Measurements from ENCODE around the gene MRM1. TPM values are rescaled to one million over a fixed set of nuclear protein-coding genes. Genes with fewer than 3 reads are reported as not detected.
"Not testable (repeated sequence)": the region's sequence is repeated elsewhere in the genome, so short reads cannot be mapped to it uniquely, and the experiment has no call there.

MRM1 gene
- total RNA-seq, 3 donors from 2014 or later, result 4.8 to 7.5 (median 7.2) TPM

- Histone ChIP-seq H3K27ac (peak overlapping the region; percentile 72 to 86), H3K4me3 (peak overlapping the region; percentile 57 to 92 (median 88)), H3K27me3 (no peaks in the 10 kb centered on the region), H3K9me3 (no peaks in the 10 kb centered on the region), H3K4me1 (peaks cover 3 to 7% of the 10 kb centered on the region in 2 donors), H3K36me3 (no peaks in the 10 kb centered on the region)
- intact Hi-C loops (cut with DNase I; ENCODE audit: low total_unique reads), result loop anchor here (5.0 kb wide), 1 partner anchor 911 kb away; no protein-coding TSS in a partner anchor
- no peak for DNase-seq (ENCODE audit: low spot score in 2 of 2)
- no peak for TF ChIP-seq CTCF (IDR thresholded peaks at IDR 0.05)
- no peak for TF ChIP-seq POLR2A (IDR thresholded peaks at IDR 0.05)
- TF ChIP-seq POLR2AphosphoS5 (IDR thresholded peaks at IDR 0.05), result no peak
Observed at GRCh38 chr17:36600936-36601302, 464 bp upstream of the MRM1 start.

DNA sequence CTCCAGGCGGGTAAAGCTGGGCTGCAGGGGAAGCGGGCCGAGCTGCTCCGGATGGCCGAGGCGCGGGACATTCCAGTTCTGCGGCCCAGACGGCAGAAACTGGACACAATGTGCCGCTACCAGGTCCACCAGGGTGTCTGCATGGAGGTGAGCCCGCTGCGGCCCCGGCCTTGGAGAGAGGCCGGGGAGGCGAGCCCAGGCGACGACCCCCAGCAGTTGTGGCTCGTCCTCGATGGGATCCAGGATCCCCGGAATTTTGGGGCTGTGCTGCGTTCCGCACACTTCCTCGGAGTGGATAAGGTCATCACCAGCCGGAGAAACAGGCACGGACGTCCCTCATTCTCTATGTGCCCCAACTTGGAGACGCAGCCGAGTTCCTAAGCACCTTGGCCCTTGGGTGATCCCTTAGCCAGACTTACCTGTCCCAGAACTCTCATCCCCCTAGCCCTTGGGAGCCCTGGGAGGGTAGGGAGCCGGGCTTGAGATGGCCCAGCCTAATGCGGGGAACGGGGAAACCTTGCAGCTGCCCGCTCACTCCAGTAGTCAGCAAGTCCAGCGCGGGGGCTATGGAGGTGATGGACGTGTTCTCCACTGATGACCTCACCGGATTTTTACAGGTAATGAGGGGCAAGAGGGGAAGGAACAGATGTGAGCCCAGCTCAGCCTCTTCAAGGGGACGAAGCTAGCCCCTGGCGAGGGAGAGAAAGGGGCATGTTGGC, 806 bp downstream of the MRM1 start:
- no peak for TF ChIP-seq CTCF (IDR thresholded peaks at IDR 0.05)
- TF ChIP-seq POLR2A (IDR thresholded peaks at IDR 0.05), result no peak
- TF ChIP-seq POLR2AphosphoS5 (IDR thresholded peaks at IDR 0.05), result no peak
- Histone ChIP-seq H3K27ac (peak overlapping the region; percentile 72 to 86), H3K4me3 (peak overlapping the region; percentile 57 to 92 (median 88)), H3K4me1 (peaks cover 3 to 7% of the 10 kb centered on the region in 2 donors), H3K36me3 (no peaks in the 10 kb centered on the region), H3K27me3 (no peaks in the 10 kb centered on the region), H3K9me3 (no peaks in the 10 kb centered on the region)
- DNase-seq (ENCODE audit: low spot score in 2 of 2), result peak in 1 of 2 donors; percentile 51
- intact Hi-C loops (cut with DNase I; ENCODE audit: low total_unique reads), result loop anchor here (5.0 kb wide), 1 partner anchor 910 kb away; no protein-coding TSS in a partner anchor

DNA sequence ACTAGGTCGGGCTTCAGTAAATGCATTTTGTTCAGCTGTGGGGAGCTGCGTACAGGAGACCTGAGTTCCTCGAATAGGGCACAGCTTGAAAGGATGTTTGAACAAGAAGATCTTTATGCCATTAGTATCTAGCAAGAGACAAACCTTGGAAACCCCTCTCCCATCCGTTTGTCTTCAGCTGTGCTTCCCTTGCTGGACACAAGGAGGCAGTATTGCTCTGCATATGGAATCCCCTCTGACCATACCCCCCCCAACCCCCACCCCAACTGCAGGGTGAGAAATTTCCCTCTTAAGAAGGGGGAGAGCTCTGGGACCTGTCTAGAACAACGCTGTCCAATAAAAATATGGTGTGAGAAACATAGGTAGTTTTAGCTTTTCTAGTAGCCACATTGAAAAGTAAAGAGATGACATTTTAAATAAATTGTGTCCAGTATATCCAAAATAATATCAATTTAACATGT, 1.6 kb downstream of the MRM1 start:
- peak in 1 of 2 donors; percentile 49 for DNase-seq (ENCODE audit: low spot score in 2 of 2)
- H3K36me3 ChIP-seq, result no peaks in the 10 kb centered on the region
- H3K4me3 ChIP-seq, result peak overlapping the region; percentile 57 to 92 (median 88)
- H3K4me1 ChIP-seq, result peaks cover 3 to 7% of the 10 kb centered on the region in 2 donors
- intact Hi-C loops (cut with DNase I; ENCODE audit: low total_unique reads), result loop anchor here (5.0 kb wide), 1 partner anchor 909 kb away; no protein-coding TSS in a partner anchor
- no peaks in the 10 kb centered on the region for H3K9me3 ChIP-seq
- TF ChIP-seq POLR2A (IDR thresholded peaks at IDR 0.05) (no peak), POLR2AphosphoS5 (IDR thresholded peaks at IDR 0.05) (no peak), CTCF (IDR thresholded peaks at IDR 0.05) (peak in 2 of 3 donors; percentile 39 to 53)
- no peak overlapping the region for H3K27ac ChIP-seq
- H3K27me3 ChIP-seq, result no peaks in the 10 kb centered on the region

DNA sequence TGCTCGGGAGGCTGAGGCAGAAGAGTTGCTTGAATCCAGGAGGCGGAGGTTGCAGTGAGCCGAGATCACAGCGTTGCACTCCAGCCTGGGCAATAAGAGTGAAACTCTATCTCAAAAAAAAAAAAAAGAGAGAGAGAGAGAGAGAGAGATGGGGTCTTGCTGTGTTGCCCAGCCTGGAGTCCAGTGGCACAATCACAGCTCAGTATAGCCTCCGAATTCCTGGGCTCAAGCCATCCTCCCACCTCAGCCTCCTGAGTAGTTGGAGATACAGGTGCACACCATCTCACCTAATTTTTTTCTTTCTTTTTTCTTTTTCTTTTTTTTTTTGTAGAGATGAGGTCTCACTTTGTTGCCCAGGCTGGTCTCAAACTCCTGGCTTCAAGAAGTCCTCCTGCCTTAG, 3.6 kb downstream of the MRM1 start:
- intact Hi-C loops (cut with DNase I; ENCODE audit: low total_unique reads), result loop anchor here (5.0 kb wide), 1 partner anchor 1712 kb away; no protein-coding TSS in a partner anchor
- DNase-seq (ENCODE audit: low spot score in 2 of 2), result not testable (repeated sequence)

GRCh38 chr17:36608280-36608679, 6.9 kb downstream of the MRM1 start:
- no peaks in the 10 kb centered on the region for H3K4me1 ChIP-seq
- no peaks in the 10 kb centered on the region for H3K9me3 ChIP-seq
- no peak overlapping the region for H3K4me3 ChIP-seq
- no peaks in the 10 kb centered on the region for H3K36me3 ChIP-seq
- intact Hi-C loops (cut with DNase I; ENCODE audit: low total_unique reads), result loop anchor here (5.0 kb wide), 1 partner anchor 1709 kb away; no protein-coding TSS in a partner anchor
- H3K27ac ChIP-seq, result no peak overlapping the region
- TF ChIP-seq POLR2A (IDR thresholded peaks at IDR 0.05) (no peak), CTCF (IDR thresholded peaks at IDR 0.05) (no peak), POLR2AphosphoS5 (IDR thresholded peaks at IDR 0.05) (no peak)
- no peaks in the 10 kb centered on the region for H3K27me3 ChIP-seq
- no peak for DNase-seq (ENCODE audit: low spot score in 2 of 2)

More for the DNA sequence above, 3.6 kb downstream of the MRM1 start:
- not testable (repeated sequence) for H3K27me3 ChIP-seq, H3K4me1 ChIP-seq, H3K27ac ChIP-seq, H3K4me3 ChIP-seq, H3K36me3 ChIP-seq, H3K9me3 ChIP-seq

All from breast epithelium (tissue), 4 donors.